ENCODE results near the gene ARF4.

DNA sequence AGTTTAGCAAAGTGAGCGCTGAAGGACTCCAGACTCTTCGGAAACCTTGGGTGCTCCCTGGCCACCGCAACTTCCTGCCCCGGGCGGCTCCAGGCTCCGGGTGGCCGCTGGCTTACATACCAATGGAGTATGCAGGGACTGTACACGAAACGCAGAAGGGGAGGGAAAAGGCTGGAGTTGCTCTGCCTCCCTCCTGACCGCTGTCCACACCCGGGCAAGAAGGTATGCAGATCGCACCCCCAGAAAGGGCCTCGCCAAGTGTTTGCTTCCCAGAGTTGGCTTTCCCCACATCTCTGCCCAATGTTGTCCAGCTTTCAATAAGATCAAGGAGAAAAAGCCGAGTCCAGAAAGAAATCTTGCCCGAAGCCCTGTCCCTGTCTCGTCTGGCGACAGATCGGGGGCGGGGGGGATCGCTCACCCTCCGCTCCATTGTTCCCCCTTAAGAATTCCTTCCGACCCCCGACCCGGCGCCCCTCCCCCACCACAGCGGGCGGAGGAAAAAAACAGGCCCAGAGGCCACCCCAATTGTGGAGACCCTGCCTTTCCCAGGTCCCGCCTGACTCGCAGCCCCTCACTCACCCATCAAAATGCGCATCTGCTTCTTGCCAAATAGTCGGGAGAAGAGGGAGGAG lies 533 bp downstream of the ARF4 start:
- TF ChIP-seq, protein P1, sequence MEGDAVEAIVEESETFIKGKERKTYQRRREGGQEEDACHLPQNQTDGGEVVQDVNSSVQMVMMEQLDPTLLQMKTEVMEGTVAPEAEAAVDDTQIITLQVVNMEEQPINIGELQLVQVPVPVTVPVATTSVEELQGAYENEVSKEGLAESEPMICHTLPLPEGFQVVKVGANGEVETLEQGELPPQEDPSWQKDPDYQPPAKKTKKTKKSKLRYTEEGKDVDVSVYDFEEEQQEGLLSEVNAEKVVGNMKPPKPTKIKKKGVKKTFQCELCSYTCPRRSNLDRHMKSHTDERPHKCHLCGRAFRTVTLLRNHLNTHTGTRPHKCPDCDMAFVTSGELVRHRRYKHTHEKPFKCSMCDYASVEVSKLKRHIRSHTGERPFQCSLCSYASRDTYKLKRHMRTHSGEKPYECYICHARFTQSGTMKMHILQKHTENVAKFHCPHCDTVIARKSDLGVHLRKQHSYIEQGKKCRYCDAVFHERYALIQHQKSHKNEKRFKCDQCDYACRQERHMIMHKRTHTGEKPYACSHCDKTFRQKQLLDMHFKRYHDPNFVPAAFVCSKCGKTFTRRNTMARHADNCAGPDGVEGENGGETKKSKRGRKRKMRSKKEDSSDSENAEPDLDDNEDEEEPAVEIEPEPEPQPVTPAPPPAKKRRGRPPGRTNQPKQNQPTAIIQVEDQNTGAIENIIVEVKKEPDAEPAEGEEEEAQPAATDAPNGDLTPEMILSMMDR (conservative IDR thresholded peaks at IDR 0.05; ENCODE audit: low read depth in 2 of 2) = no peak
- no peak for TF ChIP-seq EZH2 (IDR thresholded peaks at IDR 0.05; ENCODE audit: low read depth, unreplicated experiment)
- no peak for TF ChIP-seq JUNB (IDR thresholded peaks at IDR 0.05; ENCODE audit: unreplicated experiment)
- no peak for TF ChIP-seq POLR2AphosphoS5 (IDR thresholded peaks at IDR 0.05; ENCODE audit: low read depth)
- TF ChIP-seq EZH2phosphoT487 (IDR thresholded peaks at IDR 0.05; ENCODE audit: unreplicated experiment) = no peak

All from GM23338 (cell line).